Upper lobe of left lung (tissue), 4 donors: Measurements from ENCODE around the gene AGBL1.

Source experiments
- POLR2A ChIP-seq, 4 donors: fragments of 450-650 bp; IDR thresholded peaks; one replicate each; pipeline ENCODE4 v1.5.1; 2016 to 2017; ENCODE audit warnings: antibody characterized with exemption in 4 of 4, mild to moderate bottlenecking in 2 of 4
- POLR2AphosphoS5 ChIP-seq, 2 donors: sonication (generic); formaldehyde crosslinking; IDR thresholded peaks; one replicate each; pipeline ENCODE4 v1.5.1; 2017; ENCODE audit warnings: antibody characterized with exemption in 2 of 2
- TF ChIP-seq, protein P1 (sequence below), 6 experiments: fragments of 450-650 bp in 4 of 6; fragments of 200-600 bp in 2 of 6; sonication (generic) in 2 of 6; IDR thresholded peaks; one replicate each; pipeline ENCODE4 v1.5.1; 2016 to 2019; ENCODE audit warnings: antibody characterized with exemption in 6 of 6

GRCh38 chr15:86620157-86620556, 540.5 kb downstream of the AGBL1 start:
- TF ChIP-seq, protein P1, sequence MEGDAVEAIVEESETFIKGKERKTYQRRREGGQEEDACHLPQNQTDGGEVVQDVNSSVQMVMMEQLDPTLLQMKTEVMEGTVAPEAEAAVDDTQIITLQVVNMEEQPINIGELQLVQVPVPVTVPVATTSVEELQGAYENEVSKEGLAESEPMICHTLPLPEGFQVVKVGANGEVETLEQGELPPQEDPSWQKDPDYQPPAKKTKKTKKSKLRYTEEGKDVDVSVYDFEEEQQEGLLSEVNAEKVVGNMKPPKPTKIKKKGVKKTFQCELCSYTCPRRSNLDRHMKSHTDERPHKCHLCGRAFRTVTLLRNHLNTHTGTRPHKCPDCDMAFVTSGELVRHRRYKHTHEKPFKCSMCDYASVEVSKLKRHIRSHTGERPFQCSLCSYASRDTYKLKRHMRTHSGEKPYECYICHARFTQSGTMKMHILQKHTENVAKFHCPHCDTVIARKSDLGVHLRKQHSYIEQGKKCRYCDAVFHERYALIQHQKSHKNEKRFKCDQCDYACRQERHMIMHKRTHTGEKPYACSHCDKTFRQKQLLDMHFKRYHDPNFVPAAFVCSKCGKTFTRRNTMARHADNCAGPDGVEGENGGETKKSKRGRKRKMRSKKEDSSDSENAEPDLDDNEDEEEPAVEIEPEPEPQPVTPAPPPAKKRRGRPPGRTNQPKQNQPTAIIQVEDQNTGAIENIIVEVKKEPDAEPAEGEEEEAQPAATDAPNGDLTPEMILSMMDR (IDR thresholded peaks at IDR 0.05): no peak
- TF ChIP-seq POLR2A (IDR thresholded peaks at IDR 0.05) (no peak), POLR2AphosphoS5 (IDR thresholded peaks at IDR 0.05) (no peak)
